ENCODE results near the gene COBL.
A peak's percentile ranks its signal among the peaks of the same experiment; 100 is the strongest.

The COBL gene

DNA sequence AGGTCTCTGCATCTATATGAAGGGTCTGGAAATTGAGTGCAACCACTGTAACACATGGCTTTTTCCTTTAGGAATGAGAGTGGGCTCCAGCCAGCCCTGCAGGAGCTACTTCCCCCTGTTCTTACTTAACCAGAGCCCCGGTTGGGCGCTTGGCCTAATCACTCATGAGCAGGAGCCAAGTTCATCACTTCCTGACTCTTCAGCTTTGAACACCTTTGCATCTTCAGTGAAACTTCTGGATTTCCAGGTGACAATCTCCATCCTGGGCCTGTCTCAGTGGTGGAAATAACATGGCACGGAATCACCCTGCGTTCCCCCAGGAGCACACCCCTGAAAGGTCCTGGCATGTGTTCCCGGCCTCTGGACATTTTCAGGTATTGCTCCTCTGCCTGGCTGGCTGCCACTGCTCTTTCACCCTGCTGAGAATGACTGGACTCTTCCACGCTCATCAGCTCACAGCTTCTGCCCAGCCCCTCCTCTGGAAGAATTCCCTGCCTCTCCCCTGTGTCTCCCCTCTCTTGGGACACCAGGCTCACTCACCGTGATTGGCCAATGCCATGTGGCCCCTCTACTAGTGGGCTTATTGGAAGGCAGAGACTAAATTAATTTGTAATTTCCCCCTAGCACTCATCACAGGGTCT lies 304.8 kb downstream of the COBL start:
- H3K4me3 ChIP-seq (replicated peaks; ENCODE audit: low read depth, low read length), result no peak overlapping the region
- TF ChIP-seq, protein P1, sequence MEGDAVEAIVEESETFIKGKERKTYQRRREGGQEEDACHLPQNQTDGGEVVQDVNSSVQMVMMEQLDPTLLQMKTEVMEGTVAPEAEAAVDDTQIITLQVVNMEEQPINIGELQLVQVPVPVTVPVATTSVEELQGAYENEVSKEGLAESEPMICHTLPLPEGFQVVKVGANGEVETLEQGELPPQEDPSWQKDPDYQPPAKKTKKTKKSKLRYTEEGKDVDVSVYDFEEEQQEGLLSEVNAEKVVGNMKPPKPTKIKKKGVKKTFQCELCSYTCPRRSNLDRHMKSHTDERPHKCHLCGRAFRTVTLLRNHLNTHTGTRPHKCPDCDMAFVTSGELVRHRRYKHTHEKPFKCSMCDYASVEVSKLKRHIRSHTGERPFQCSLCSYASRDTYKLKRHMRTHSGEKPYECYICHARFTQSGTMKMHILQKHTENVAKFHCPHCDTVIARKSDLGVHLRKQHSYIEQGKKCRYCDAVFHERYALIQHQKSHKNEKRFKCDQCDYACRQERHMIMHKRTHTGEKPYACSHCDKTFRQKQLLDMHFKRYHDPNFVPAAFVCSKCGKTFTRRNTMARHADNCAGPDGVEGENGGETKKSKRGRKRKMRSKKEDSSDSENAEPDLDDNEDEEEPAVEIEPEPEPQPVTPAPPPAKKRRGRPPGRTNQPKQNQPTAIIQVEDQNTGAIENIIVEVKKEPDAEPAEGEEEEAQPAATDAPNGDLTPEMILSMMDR (IDR thresholded peaks at IDR 0.05; ENCODE audit: low read depth, low read length, missing control alignments), result no peak
- no peak for DNase-seq (ENCODE audit: extremely low read depth, low read depth)

DNA sequence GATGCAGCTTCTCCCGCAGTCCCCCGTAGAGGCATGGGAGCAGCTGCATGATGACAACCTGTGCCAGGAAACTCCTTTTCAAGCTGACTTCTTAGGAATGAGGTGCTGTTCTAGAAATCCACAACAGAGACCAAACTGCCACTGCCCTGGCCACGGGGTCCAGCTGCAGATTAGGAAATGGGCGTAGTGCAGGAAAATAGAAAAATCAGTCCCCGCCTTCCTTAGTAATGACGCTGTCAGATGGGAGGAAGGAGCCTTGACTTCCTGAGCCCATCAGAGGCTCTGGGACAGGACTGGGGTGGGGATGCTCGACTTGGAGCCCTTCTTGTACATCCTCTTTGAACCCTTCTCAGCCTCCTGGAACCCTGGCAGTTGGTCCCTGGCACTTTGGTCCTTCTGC lies 306.1 kb downstream of the COBL start:
- TF ChIP-seq, protein P1 (IDR thresholded peaks at IDR 0.05; ENCODE audit: low read depth, low read length, missing control alignments), result no peak
- DNase-seq (ENCODE audit: extremely low read depth, low read depth), result no peak
- no peak overlapping the region for H3K4me3 ChIP-seq (replicated peaks; ENCODE audit: low read depth, low read length)

DNA sequence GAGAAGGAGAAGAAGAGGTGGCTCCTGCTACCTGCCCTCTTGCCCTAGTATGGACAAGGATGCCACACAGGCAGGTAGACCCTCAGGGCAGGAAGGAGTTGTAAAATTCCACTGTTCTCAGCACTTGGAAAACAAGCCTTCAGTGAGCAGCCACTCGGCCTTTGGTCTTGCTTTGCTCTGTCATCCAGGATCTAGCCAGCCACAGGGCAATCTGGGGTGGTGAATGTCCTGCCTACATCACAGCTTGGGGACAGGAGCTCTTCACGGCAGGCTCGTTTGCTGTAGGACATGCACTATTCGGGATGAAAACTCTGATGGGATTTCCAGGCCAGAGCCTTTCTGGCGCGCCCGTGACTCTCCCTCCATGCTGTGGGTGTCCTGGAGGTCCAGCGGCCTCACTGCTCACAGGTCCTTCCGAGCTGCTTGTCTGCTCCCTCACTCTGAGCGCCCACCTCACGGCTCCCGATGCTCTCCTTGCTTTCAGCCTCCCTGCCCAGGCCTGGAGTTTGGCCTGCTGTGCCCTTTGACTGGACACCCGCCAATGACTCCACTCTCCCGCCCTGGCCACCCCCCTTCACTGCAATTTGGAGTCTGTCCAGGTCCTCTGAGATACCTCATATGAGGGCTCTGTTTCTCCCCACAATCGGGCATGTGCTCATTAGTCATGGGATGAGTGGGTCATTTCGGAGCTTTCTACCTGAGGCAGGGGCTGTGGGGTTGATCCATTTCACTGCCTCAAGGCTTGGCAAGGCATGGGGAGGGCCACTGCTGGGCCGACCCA lies 306.7 kb downstream of the COBL start:
- DNase-seq (ENCODE audit: extremely low read depth, low read depth), result peak; percentile 59
- H3K4me3 ChIP-seq (replicated peaks; ENCODE audit: low read depth, low read length), result no peak overlapping the region
- TF ChIP-seq, protein P1 (IDR thresholded peaks at IDR 0.05; ENCODE audit: low read depth, low read length, missing control alignments), result no peak

- TF ChIP-seq, protein P1 (IDR thresholded peaks at IDR 0.05; ENCODE audit: low read depth, low read length, missing control alignments), result no peak
- no peak overlapping the region for H3K4me3 ChIP-seq (replicated peaks; ENCODE audit: low read depth, low read length)
- DNase-seq (ENCODE audit: extremely low read depth, low read depth), result no peak
These were observed 308.8 kb downstream of the COBL start for GRCh38 chr7:51007551-51008505.

DNA sequence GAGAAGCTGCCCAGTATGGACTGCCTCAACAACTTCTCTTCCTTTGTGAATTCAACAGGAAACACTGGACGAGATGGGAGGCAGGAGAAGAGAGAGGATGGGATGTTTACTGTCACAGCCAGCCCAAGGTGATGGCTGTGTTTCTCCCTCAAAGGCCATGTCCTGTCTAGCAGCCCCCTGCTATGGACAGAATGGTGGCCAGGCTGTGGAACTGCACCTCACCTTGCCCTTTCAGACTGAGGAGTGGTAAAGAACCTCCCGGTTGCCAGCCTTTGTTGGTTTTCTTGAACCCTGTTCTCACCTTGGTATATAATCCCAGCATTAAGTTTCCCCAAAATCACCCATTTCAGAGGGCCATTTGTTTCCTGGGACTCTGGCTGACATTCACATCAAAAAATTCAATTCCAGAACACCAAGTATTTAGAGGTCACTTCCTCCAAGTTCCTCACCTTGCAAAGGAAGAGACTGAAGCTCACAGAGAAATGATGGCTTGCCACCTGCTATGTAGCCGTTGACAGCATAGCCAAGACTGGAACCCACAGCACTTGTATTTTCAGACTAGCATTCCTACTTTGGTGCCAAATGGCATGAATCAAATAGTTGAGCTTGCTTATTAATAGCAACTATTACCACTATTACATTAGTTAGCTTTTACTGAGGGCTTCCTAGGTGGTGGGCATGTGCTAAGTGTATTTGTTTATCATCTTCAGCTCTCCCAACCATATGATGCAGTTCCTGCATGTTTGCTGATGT lies 309.9 kb downstream of the COBL start:
- TF ChIP-seq, protein P1 (IDR thresholded peaks at IDR 0.05; ENCODE audit: low read depth, low read length, missing control alignments), result no peak
- H3K4me3 ChIP-seq (replicated peaks; ENCODE audit: low read depth, low read length), result no peak overlapping the region
- DNase-seq (ENCODE audit: extremely low read depth, low read depth), result no peak

- TF ChIP-seq, protein P1 (IDR thresholded peaks at IDR 0.05; ENCODE audit: low read depth, low read length, missing control alignments), result no peak
- no peak for DNase-seq (ENCODE audit: extremely low read depth, low read depth)
- no peak overlapping the region for H3K4me3 ChIP-seq (replicated peaks; ENCODE audit: low read depth, low read length)
These were observed 311.5 kb downstream of the COBL start for GRCh38 chr7:51005074-51005473.

All from HFF-Myc (cell line).